GM08714 (cell line): ENCODE measurements around the gene ZNF827.
"Not testable (repeated sequence)": the region's sequence is repeated elsewhere in the genome, so short reads cannot be mapped to it uniquely, and the experiment has no call there.

Source experiments
- H3K4me3 ChIP-seq: fragments of 200-500 bp; sonication (Bioruptor generic); 2 replicates; pipeline ENCODE4 v1.5.1; 2014; ENCODE audit warnings: mild to moderate bottlenecking, low read length, inconsistent platforms
- ZNF274 ChIP-seq: IDR thresholded peaks from 2 replicates; pipeline ENCODE4 v1.6.1; 2012; ENCODE audit warnings: mild to moderate bottlenecking, low read depth, low read length

ZNF827 gene

GRCh38 chr4:145847764-145848163, 90.9 kb downstream of the ZNF827 start:
- no peak overlapping the region for H3K4me3 ChIP-seq
- TF ChIP-seq ZNF274, result no peak

GRCh38 chr4:145845118-145845517, 93.5 kb downstream of the ZNF827 start:
- H3K4me3 ChIP-seq, result no peak overlapping the region
- TF ChIP-seq ZNF274, result no peak

- no peak for TF ChIP-seq ZNF274
- H3K4me3 ChIP-seq, result no peak overlapping the region; the same call in 1 of the 2 replicates
Observed at GRCh38 chr4:145843639-145844038, 95.0 kb downstream of the ZNF827 start.

GRCh38 chr4:145843148-145843547, 95.5 kb downstream of the ZNF827 start:
- no peak overlapping the region for H3K4me3 ChIP-seq
- no peak for TF ChIP-seq ZNF274

- H3K4me3 ChIP-seq, result no peak overlapping the region
- no peak for TF ChIP-seq ZNF274
Observed at GRCh38 chr4:145842224-145842887, 96.3 kb downstream of the ZNF827 start.

- no peak for TF ChIP-seq ZNF274
- no peak overlapping the region for H3K4me3 ChIP-seq
Observed at GRCh38 chr4:145840801-145841200, 97.8 kb downstream of the ZNF827 start.

- H3K4me3 ChIP-seq, result no peak overlapping the region
- TF ChIP-seq ZNF274, result no peak
Observed at GRCh38 chr4:145840162-145840768, 98.4 kb downstream of the ZNF827 start.

- no peak for TF ChIP-seq ZNF274
- no peak overlapping the region for H3K4me3 ChIP-seq
Observed at GRCh38 chr4:145839151-145839550, 99.5 kb downstream of the ZNF827 start.

- H3K4me3 ChIP-seq, result not testable (repeated sequence)
Observed at GRCh38 chr4:145832384-145832783, 106.2 kb downstream of the ZNF827 start.

GRCh38 chr4:145830699-145831098, 107.9 kb downstream of the ZNF827 start:
- TF ChIP-seq ZNF274, result no peak
- no peak overlapping the region; the same call in 1 of the 2 replicates for H3K4me3 ChIP-seq

- peak overlapping the region; percentile 50; the same call in 1 of the 2 replicates for H3K4me3 ChIP-seq
- TF ChIP-seq ZNF274, result no peak
Observed at GRCh38 chr4:145829629-145830395, 108.8 kb downstream of the ZNF827 start.

- no peak overlapping the region for H3K4me3 ChIP-seq
- no peak for TF ChIP-seq ZNF274
Observed at GRCh38 chr4:145828802-145829485, 109.7 kb downstream of the ZNF827 start.

- TF ChIP-seq ZNF274, result no peak
Observed at GRCh38 chr4:145827885-145828284, 110.7 kb downstream of the ZNF827 start.

GRCh38 chr4:145825255-145825654, 113.4 kb downstream of the ZNF827 start:
- TF ChIP-seq ZNF274, result no peak
- no peak overlapping the region for H3K4me3 ChIP-seq

More at GRCh38 chr4:145827885-145828284, 110.7 kb downstream of the ZNF827 start:
- H3K4me3 ChIP-seq, result no peak overlapping the region
